GM12878 (cell line): ENCODE measurements around the gene MYH9.

Source experiments
- BHLHE40 ChIP-seq, 2 experiments: fragments of 450-650 bp in 1 of 2; IDR thresholded peaks; 2 replicates each; pipeline ENCODE4 v1.6.1; 2011 to 2017; ENCODE audit warnings: low read depth in 2 of 2, borderline replicate concordance in 1 of 2, improper control_type of control experiment in 1 of 2, low read length in 1 of 2, mild to moderate bottlenecking in 1 of 2
- GABPA ChIP-seq: IDR thresholded peaks from 2 replicates; pipeline ENCODE4 v1.6.1; 2014; ENCODE audit warnings: antibody characterized with exemption, low read depth, mild to moderate bottlenecking, inconsistent platforms
- NFYB ChIP-seq: IDR thresholded peaks from 2 replicates; pipeline ENCODE4 v1.6.1; 2011; ENCODE audit warnings: low read depth, mild to moderate bottlenecking, low read length, improper control_type of control experiment, moderate library complexity; ENCODE audit not compliant: insufficient read depth
- POLR2A ChIP-seq: IDR thresholded peaks from 2 replicates; pipeline ENCODE4 v1.6.1; 2011; ENCODE audit warnings: low read depth, mild to moderate bottlenecking, low read length
- RAD51 ChIP-seq: fragments of 450-650 bp; IDR thresholded peaks from 2 replicates; pipeline ENCODE4 v1.6.1; 2016; ENCODE audit warnings: moderate library complexity, mild to moderate bottlenecking, inconsistent platforms
- ZNF274 ChIP-seq: IDR thresholded peaks from one replicate; pipeline ENCODE4 v1.8.0; 2011; ENCODE audit not compliant: insufficient read length, insufficient read depth

- no peak for TF ChIP-seq POLR2A
- TF ChIP-seq RAD51, result no peak
- no peak for TF ChIP-seq ZNF274
- TF ChIP-seq BHLHE40 (IDR thresholded peaks at IDR 0.05; ENCODE audit: borderline replicate concordance in 1 of 2, low read depth in 2 of 2, low read length in 1 of 2), result no peak
- TF ChIP-seq GABPA, result no peak
- TF ChIP-seq NFYB, result no peak
Observed at GRCh38 chr22:36236388-36237319, 151.1 kb downstream of the MYH9 start.
